Activated CD4-positive, CD25-positive, alpha-beta regulatory T cell treated with anti-CD3 and anti-CD28 coated beads, Interleukin-2, amount 50 U/mL, for 24 hours (primary cell): ENCODE results near the gene CRYZ.

Source experiments
- ATAC-seq, 2 donors: fragments of 150-1000 bp; cut with Tn5 transposase; one replicate each; pipeline ENCODE4 v1.10.0; 2021; ENCODE audit warnings: mild to moderate bottlenecking in 1 of 2, moderate library complexity in 1 of 2

CRYZ gene

DNA sequence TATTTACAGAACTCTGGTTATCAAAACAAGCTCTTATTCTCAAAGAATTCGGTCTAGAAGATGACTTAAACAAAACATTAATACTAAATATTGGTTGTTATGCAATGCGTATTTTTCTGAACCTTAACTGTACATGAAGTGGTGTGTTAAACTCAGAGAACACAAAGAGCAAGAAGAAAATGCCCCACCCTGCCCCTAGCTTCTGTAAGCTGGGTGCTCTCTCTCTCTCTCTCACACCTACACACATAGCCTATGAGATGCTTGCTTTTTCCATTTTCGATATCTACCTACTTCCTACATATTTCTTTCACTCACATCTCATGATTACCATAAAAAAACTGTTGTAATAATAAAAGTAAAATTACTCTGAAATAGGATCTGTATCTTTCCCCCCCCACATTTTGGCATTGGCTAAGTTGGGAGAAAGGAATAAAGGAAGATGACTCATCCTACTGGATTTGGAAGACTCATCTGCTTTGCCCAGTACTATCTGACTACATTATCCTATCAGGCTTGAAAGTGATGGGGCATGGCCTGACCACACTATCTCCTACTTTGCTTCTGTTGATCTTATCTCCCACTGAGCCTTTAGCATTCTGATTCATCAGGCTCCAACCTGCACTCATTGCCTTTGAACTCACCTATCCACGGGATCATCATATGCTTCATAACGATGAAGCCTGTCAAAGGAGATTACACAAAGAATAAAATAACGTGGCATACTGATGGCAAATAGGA is 2.9 kb downstream of the CRYZ start:
- peak in 1 of 2 donors; percentile 11 for ATAC-seq

- no peak for ATAC-seq
Measured at GRCh38 chr1:74728736-74729135, 4.1 kb downstream of the CRYZ start.

DNA sequence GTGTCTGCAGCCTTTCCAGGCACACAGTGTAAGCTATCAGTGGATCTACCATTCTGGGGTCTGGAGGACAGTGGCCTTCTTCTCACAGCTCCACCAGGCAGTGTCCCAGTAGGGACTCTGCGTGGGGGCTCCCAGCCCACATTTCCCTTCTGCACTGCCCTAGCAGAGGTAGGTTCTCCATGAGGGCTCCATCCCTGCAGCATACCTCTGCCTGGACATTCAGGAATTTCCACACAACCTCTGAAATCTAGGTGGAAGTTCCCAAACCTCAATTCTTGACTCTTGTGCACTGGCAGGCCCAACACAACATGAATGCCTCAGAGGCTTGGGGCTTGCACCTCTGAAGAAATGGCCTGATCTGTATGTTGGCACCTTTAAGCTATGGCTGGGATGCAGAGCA is 6.8 kb downstream of the CRYZ start:
- no peak for ATAC-seq

DNA sequence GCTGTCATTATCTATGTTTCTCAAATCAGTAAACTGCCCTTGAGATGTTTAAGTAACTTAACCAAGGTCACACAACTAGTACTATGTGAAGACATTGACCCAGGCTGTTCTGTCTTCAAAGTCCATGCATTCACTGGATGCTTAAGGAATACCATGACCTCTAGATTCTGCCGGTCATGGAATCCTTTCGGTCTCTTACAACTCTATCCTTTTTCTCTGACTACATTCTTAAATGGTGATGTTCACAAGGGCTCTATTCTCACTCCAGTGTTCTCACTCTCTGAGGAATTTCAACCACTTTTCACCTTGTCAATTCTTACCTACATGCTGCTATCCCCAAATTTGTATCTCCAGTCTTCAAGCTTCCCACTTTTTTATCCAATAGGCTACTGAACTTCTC is 15.2 kb downstream of the CRYZ start:
- no peak for ATAC-seq

DNA sequence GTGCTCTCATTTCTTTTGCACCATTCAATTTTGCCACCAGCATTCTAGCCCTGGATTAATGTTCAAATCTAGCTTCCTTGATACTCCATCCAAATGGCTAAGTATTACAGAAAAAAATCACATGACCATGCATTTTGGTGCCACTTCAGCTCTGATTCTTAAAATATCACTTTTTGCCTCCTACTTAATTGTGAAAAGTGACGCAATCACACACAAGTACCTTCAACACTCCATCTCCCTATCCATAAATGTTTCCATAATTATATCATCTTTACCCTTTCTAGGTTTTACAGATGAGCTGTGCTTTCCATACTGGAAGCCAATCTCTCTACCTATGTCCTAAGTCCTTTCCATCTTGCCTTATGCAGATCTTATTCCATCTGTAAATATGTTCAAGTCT is 16.0 kb downstream of the CRYZ start:
- no peak for ATAC-seq

DNA sequence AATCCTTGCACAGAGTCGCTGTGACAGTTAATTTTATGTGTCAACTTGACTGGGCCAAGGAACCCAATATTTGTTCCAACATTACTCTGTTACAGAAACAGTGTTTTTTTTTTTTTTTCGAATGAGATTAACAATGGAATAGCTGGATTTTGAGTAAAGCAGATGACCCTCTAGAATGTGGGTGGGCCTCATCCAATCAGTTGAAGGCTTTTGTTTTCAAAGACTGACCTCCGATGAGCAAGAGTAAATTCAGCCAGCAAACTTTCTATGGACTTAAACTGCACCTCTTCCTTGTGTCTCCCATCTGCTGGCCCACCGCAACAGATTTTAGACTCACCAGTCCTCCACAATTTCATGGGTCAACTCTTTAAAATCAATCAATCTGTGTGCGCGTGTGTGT is 17.0 kb downstream of the CRYZ start:
- no peak for ATAC-seq

DNA sequence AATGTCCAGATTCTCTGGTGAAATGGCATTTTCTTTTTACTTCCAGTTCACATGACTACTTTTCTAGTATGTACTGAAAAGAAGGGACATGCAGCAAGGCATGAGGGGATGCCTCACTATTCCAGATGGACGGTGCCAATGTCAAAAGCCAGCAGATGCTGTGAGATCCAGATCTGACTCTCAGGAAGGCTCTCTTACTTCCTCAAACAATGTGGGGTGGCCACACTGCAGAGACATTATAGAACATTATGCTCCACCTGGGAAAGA is 17.7 kb downstream of the CRYZ start:
- no peak for ATAC-seq

DNA sequence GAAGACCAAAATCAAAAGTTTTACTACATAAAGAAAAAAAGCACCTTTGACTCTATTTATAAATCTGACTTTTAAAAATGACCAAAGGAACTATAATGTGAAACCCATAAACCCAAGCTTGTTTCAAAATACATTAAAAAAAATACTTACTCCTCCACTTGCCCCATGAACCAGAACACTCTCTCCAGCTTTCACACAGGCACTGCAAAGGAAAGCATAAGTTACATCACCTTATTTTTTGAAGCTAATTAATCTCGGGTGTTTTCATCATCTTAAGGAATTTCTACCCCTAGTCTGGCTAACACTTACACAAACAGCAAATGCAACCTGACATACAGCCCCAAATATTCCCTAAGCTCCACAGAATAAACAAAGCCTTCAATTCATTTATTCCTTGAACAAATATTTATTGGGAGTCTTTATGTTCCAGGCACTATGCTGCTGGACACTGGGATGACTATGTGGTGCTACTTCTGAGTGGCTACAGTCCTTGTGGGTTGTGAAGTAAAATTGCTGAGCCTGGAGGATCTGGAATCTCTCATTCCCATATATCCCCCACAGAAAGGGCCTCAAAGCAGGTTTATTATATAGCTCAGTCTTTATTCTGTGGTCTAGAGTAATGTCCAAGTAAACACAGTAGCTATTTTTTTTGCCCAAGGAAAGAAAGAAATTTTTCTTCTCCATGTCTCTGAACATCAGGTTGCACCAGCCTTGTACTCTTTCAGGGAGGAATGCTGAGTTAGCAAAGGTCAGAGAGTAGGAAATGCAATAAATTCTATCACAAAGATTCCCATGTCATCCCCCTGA is 18.2 kb downstream of the CRYZ start:
- no peak for ATAC-seq

- no peak for ATAC-seq
Measured at GRCh38 chr1:74713849-74714248, 19.0 kb downstream of the CRYZ start.

- ATAC-seq: no peak
Measured at GRCh38 chr1:74712881-74713280, 20.0 kb downstream of the CRYZ start.

- no peak for ATAC-seq
Measured at GRCh38 chr1:74703386-74704182, 29.3 kb downstream of the CRYZ start.

GRCh38 chr1:74699331-74699730 is 33.5 kb downstream of the CRYZ start:
- ATAC-seq: no peak

DNA sequence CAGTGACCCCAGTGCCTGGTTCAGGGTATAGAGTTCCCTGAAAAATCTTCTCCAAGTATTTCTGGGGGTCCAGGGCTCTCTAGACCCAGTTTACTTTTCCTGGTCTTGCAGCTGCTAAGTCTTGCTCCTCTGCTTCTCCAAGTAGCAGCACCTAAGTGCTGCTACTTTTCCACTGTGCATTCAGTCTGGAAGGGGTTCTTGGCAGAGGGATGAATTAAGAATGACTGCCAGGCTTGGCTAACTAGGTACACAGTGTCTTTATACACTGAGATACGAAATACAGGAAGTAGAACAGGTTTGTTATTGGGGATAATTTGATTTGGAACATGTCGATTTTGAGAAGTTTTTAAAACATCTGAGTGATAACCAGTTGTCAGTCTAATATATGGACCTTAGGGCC is 35.0 kb downstream of the CRYZ start:
- ATAC-seq: no peak

- no peak for ATAC-seq
Measured at GRCh38 chr1:74693473-74693872, 39.4 kb downstream of the CRYZ start.

GRCh38 chr1:74690909-74691308 is 41.9 kb downstream of the CRYZ start:
- ATAC-seq: no peak

GRCh38 chr1:74690364-74690696 is 42.5 kb downstream of the CRYZ start:
- ATAC-seq: no peak

DNA sequence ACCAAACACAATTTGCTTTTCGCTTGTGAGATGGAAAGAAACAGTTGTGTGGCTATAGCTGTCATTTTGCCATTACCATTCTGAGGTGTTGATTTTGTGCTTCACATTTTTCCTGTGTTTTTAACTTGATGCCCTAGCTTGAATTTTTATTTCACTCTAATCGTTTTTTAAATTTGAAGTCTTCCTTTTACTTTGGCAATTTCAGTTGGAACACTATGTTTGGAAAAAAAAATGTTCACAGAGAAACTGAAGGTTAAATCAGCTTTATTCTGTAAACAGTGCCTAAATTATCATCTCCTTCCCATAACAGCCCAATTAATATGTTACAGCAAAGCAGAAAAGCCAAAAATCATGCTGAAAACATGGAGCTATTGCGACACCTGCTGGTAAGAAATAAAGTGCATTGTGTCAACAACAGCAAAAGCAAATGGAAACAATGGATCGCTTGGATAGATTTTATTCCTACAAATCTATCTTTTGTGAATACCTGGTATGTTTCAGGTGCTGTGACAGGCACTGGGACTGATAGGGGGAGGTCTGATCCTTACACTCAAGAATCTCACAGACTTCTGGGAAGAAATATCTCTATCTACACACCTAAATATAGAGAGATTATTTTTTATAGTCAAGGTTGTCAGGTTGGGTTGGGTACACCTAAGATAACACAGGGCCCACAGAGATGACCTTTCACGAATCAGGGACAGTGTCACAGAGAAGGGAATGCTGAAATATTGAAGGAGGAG is 43.1 kb downstream of the CRYZ start:
- no peak for ATAC-seq

GRCh38 chr1:74686928-74687327 is 45.9 kb downstream of the CRYZ start:
- peak in 1 of 2 donors; percentile 28 for ATAC-seq

DNA sequence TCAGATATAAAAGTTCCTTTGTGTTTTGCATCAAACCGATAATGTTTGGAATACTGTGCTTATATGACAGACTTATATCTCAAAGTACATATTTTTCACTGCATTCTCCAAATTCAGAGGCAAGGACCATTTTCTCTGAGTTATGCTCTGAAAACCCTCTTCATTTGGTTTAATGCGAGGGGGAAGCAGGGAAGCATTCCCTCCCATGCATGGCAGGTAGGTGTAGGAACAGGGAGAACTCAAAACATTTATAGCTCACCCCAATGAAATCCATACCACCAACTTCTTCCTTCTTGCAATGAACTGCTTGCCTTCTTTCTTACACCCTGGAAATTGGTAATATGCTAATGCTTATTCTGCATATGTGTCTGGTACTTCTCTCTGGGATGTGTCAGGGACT is 48.5 kb downstream of the CRYZ start:
- no peak for ATAC-seq

DNA sequence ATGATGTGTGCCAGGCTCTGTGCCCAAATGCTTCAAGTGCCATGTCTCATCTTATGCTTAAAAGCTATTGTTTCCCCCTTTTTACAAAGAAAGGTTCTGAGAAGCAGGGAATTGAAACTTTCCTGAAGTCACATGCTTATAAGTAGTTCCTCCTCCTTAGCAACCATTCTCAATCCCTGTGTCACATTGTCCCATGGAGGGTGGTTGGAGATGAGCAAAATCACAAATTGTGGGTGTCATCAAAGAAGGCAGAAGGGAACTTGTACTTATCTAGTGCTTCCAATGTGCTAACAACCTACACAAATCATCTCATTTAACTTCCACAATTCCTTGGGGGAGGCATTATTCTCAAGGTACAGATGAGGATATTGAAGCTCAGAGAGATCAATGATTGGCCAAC is 49.2 kb downstream of the CRYZ start:
- ATAC-seq: no peak

DNA sequence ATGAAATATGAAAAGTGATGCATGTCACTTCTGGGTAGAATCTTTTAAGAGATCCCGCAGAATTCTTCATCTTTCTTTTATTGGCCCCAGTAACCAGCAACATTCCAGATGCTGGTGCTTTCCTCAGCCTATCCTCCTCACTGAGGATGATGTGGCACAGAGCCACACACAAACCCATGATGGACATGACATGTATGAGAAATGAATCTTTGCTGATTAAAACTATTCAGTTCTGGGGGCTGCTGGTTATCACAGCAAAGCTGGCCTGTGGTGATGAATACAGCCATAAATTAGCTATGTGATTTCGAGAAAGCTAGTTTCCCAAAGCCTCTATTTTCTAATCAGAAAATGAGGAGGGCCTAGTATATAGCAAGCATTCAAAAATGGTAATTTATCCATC is 51.0 kb downstream of the CRYZ start:
- ATAC-seq: no peak

- peak in 1 of 2 donors; percentile 49 for ATAC-seq
Measured at GRCh38 chr1:74681449-74681848, 51.4 kb downstream of the CRYZ start.

DNA sequence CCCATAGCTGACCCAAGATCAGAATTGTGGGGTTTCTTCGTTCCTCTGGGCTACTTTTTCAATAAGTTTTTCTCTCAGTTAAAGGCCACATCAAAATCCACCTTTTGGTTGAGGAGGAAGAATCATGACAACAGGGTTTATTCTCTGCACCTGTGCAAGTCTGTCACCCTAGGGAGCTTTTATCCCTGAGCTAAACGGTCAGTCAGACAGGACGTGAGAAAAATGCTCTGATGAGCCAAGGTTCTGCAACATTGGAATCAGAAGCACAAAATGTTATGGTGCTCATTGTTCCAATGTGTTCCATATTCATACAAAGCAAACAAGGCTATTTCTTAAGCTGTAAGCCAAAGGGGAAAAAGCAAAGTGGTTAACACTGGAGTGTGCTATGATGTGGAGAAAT is 51.8 kb downstream of the CRYZ start:
- ATAC-seq: no peak
